HFF-Myc (cell line): ENCODE measurements around the gene FDPS.

Source experiments
- DNase-seq: peaks from one replicate; pipeline ENCODE4 v3.0.0-alpha.2; 2011; ENCODE audit warnings: low read depth; ENCODE audit errors: extremely low read depth
- H3K4me3 ChIP-seq: replicated peaks from 2 replicates; pipeline ENCODE4 v1.5.1; 2011; ENCODE audit warnings: low read depth, mild to moderate bottlenecking, control low read depth, low read length
- TF ChIP-seq, protein P1 (sequence below): IDR thresholded peaks from 2 replicates; pipeline ENCODE4 v1.5.1; 2012; ENCODE audit warnings: mild to moderate bottlenecking, low read depth, low read length, control low read depth; ENCODE audit errors: missing control alignments

The FDPS gene

DNA sequence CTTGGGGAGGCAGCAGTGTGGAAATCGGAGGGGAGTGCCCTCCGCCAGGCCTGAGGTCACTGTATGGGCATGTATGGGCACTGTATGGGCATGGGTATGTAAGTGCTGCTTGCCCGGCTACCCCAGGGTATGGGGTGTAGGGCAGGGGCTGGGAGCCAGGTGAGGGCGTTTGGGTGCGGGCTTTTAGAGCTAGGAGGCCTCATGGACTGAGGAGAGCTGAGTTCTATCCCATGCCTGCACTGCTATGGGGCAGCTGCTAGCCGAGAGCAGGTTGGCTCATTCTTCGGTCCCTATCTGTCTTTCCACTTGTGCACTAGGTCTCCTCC is 12.8 kb upstream of the FDPS start:
- TF ChIP-seq, protein P1, sequence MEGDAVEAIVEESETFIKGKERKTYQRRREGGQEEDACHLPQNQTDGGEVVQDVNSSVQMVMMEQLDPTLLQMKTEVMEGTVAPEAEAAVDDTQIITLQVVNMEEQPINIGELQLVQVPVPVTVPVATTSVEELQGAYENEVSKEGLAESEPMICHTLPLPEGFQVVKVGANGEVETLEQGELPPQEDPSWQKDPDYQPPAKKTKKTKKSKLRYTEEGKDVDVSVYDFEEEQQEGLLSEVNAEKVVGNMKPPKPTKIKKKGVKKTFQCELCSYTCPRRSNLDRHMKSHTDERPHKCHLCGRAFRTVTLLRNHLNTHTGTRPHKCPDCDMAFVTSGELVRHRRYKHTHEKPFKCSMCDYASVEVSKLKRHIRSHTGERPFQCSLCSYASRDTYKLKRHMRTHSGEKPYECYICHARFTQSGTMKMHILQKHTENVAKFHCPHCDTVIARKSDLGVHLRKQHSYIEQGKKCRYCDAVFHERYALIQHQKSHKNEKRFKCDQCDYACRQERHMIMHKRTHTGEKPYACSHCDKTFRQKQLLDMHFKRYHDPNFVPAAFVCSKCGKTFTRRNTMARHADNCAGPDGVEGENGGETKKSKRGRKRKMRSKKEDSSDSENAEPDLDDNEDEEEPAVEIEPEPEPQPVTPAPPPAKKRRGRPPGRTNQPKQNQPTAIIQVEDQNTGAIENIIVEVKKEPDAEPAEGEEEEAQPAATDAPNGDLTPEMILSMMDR, result no peak
- H3K4me3 ChIP-seq, result no peak overlapping the region
- DNase-seq, result no peak

- no peak overlapping the region for H3K4me3 ChIP-seq
- TF ChIP-seq, protein P1, result no peak
- no peak for DNase-seq
These were observed 12.0 kb upstream of the FDPS start for GRCh38 chr1:155296661-155297060.

DNA sequence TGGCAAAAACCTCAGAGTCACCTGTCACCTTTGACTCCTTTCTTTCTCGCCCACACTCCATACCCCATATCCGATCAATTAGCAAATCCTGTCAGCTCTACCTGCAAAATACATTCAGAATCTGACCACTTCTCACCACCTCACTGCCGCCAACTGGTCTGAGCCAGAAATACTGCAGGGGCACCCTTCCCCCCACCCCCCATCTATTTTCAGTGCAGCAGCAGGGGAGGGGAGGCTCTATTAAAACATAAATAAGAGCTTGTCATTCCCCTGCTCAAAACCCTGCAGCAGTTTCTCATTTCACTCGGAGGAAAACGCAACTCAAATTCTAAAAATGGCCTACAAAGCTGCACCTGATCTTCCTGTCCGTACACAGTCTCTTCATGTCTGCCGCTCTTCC is 11.3 kb upstream of the FDPS start:
- H3K4me3 ChIP-seq, result no peak overlapping the region
- TF ChIP-seq, protein P1, result no peak
- DNase-seq, result no peak

DNA sequence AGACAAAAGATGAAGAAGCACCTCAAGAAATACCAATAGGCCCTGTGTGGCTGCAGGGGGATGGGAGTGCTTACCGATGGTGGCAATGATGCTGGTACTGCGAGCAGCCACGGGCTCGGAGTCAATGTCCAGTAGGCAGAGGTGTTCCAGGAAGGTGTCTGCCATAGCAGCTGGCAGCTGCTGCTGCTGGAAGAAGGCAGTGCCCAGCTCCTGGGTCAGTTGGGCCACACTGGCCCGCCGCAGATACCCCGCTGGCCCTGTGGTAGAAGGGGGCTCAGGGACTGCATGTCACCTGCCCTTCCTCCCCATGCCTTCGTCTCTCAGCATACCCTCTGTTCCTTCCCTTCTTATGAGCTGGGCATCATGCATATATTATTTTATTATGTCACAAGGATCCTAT is 8.6 kb upstream of the FDPS start:
- TF ChIP-seq, protein P1, result no peak
- no peak overlapping the region for H3K4me3 ChIP-seq
- no peak for DNase-seq

- TF ChIP-seq, protein P1, result no peak
- no peak for DNase-seq
- H3K4me3 ChIP-seq, result no peak overlapping the region
These were observed 7.9 kb upstream of the FDPS start for GRCh38 chr1:155300553-155301329.

GRCh38 chr1:155301342-155301841 is 7.3 kb upstream of the FDPS start, which contains the start of gene PKLR:
PKLR (minus strand) TSS chr1:155301438; CDS start chr1:155301395, 43 bp downstream.
- TF ChIP-seq, protein P1, result no peak
- H3K4me3 ChIP-seq, result no peak within 1 kb of the TSS
- no peak for DNase-seq
